Measurements from ENCODE around the gene XAF1.
"Not testable (repeated sequence)": the region's sequence is repeated elsewhere in the genome, so short reads cannot be mapped to it uniquely, and the experiment has no call there.

XAF1 gene

GRCh38 chr17:6755731-6756184 lies at the start of gene XAF1:
Gene XAF1 (plus strand): TSS chr17:6756046. CDS start chr17:6756079, 33 bp downstream.
- peak; percentile 76 for DNase-seq (ENCODE audit: low read depth)

- no peak for DNase-seq (ENCODE audit: low read depth)
These were observed 49.3 kb upstream of the XAF1 start for GRCh38 chr17:6706499-6706898.

GRCh38 chr17:6706996-6707395 lies 48.9 kb upstream of the XAF1 start:
- no peak for DNase-seq (ENCODE audit: low read depth)

GRCh38 chr17:6708357-6708961 lies 47.4 kb upstream of the XAF1 start:
- no peak for DNase-seq (ENCODE audit: low read depth)

- DNase-seq (ENCODE audit: low read depth), result no peak
These were observed 45.5 kb upstream of the XAF1 start for GRCh38 chr17:6710317-6710716.

- no peak for DNase-seq (ENCODE audit: low read depth)
These were observed 44.7 kb upstream of the XAF1 start for GRCh38 chr17:6711081-6711674.

GRCh38 chr17:6711681-6712057 lies 44.2 kb upstream of the XAF1 start:
- no peak for DNase-seq (ENCODE audit: low read depth)

GRCh38 chr17:6712058-6712853 lies 43.6 kb upstream of the XAF1 start:
- DNase-seq (ENCODE audit: low read depth), result peak; percentile 3

GRCh38 chr17:6712854-6713129 lies 43.1 kb upstream of the XAF1 start:
- DNase-seq (ENCODE audit: low read depth), result no peak

- DNase-seq (ENCODE audit: low read depth), result peak; percentile 30
These were observed 42.5 kb upstream of the XAF1 start, which contains the start of gene SLC13A5 for GRCh38 chr17:6713130-6713917. Gene SLC13A5 (minus strand): TSS chr17:6713369. CDS start chr17:6713333, 36 bp downstream.

- no peak for DNase-seq (ENCODE audit: low read depth)
These were observed 42.0 kb upstream of the XAF1 start for GRCh38 chr17:6713918-6714271.

- DNase-seq (ENCODE audit: low read depth), result no peak
These were observed 41.5 kb upstream of the XAF1 start for GRCh38 chr17:6714315-6714874.

GRCh38 chr17:6716736-6717135 lies 39.1 kb upstream of the XAF1 start:
- no peak for DNase-seq (ENCODE audit: low read depth)

GRCh38 chr17:6721744-6722143 lies 34.1 kb upstream of the XAF1 start:
- DNase-seq (ENCODE audit: low read depth), result no peak

- DNase-seq (ENCODE audit: low read depth), result no peak
These were observed 31.8 kb upstream of the XAF1 start for GRCh38 chr17:6724009-6724408.

GRCh38 chr17:6729531-6729930 lies 26.3 kb upstream of the XAF1 start:
- DNase-seq (ENCODE audit: low read depth), result no peak

- DNase-seq (ENCODE audit: low read depth), result not testable (repeated sequence)
These were observed 9.2 kb upstream of the XAF1 start for GRCh38 chr17:6746665-6747064.

GRCh38 chr17:6748617-6749016 lies 7.2 kb upstream of the XAF1 start:
- DNase-seq (ENCODE audit: low read depth), result no peak

- peak; percentile 49 for DNase-seq (ENCODE audit: low read depth)
These were observed 6.3 kb upstream of the XAF1 start for GRCh38 chr17:6749519-6749918.

- DNase-seq (ENCODE audit: low read depth), result peak; percentile 100
These were observed 3.6 kb upstream of the XAF1 start for GRCh38 chr17:6752068-6752909.

- DNase-seq (ENCODE audit: low read depth), result peak; percentile 96
These were observed 2.8 kb upstream of the XAF1 start for GRCh38 chr17:6753006-6753445.
